Liver (tissue), 9 donors: Measurements from ENCODE around the gene TAF5. TPM values are rescaled to one million over a fixed set of nuclear protein-coding genes. Genes with fewer than 3 reads are reported as not detected.

Experiments
- DNase-seq: peaks from one replicate; pipeline ENCODE4 v3.0.0-alpha.2; 2017; ENCODE audit warnings: low spot score
- H3K27ac ChIP-seq, 2 donors: one replicate each; pipeline ENCODE4 v1.7.0; 2013; ENCODE audit warnings: inconsistent platforms in 2 of 2, low read length in 2 of 2, control low read depth in 1 of 2, low read depth in 1 of 2, mild to moderate bottlenecking in 1 of 2
- H3K27me3 ChIP-seq, 4 donors: one replicate each; pipeline versions ENCODE4 v1.6.1 to v1.7.0; 2013; ENCODE audit warnings: low read length in 3 of 4, inconsistent platforms in 1 of 4, mild to moderate bottlenecking in 1 of 4, moderate library complexity in 1 of 4; ENCODE audit not compliant: control insufficient read depth in 4 of 4, insufficient read depth in 4 of 4
- H3K36me3 ChIP-seq, 4 donors: one replicate each; pipeline versions ENCODE4 v1.6.1 to v1.7.0; 2013; ENCODE audit warnings: low read length in 3 of 4, mild to moderate bottlenecking in 3 of 4, low read depth in 1 of 4, moderate library complexity in 1 of 4; ENCODE audit not compliant: control insufficient read depth in 4 of 4, insufficient read depth in 3 of 4
- H3K4me1 ChIP-seq, 4 donors: one replicate each; pipeline versions ENCODE4 v1.6.1 to v1.7.0; 2013; ENCODE audit warnings: low read length in 3 of 4, mild to moderate bottlenecking in 3 of 4, moderate library complexity in 1 of 4; ENCODE audit not compliant: control insufficient read depth in 4 of 4, insufficient read depth in 4 of 4
- H3K4me3 ChIP-seq, 3 donors: one replicate each; pipeline versions ENCODE4 v1.6.1 to v1.7.0; 2013; ENCODE audit warnings: low read length in 3 of 3, control low read depth in 1 of 3, low read depth in 1 of 3, mild to moderate bottlenecking in 1 of 3
- H3K9ac ChIP-seq, 2 donors: one replicate each; pipeline ENCODE4 v1.7.0; 2013; ENCODE audit warnings: low read length in 2 of 2, mild to moderate bottlenecking in 2 of 2, moderate library complexity in 2 of 2, control low read depth in 1 of 2, low read depth in 1 of 2
- H3K9me3 ChIP-seq, 4 donors: one replicate each; pipeline versions ENCODE4 v1.6.1 to v1.7.0; 2013; ENCODE audit warnings: low read length in 3 of 4; ENCODE audit not compliant: control insufficient read depth in 4 of 4
- EGR1 ChIP-seq, 2 donors: IDR thresholded peaks; 2 replicates each; pipeline ENCODE4 v1.6.1; 2016 to 2018; ENCODE audit warnings: antibody characterized with exemption in 2 of 2, low read depth in 2 of 2
- FOXA1 ChIP-seq: IDR thresholded peaks from 2 replicates; pipeline ENCODE4 v1.6.1; 2016; ENCODE audit warnings: antibody characterized with exemption
- FOXA2 ChIP-seq: IDR thresholded peaks from 2 replicates; pipeline ENCODE4 v1.6.1; 2016; ENCODE audit warnings: antibody characterized with exemption
- GABPA ChIP-seq, 2 donors: IDR thresholded peaks in 1 of 2; conservative IDR thresholded peaks in 1 of 2; 2 replicates each; pipeline ENCODE4 v1.6.1; 2016; ENCODE audit warnings: antibody characterized with exemption in 2 of 2, mild to moderate bottlenecking in 1 of 2, moderate library complexity in 1 of 2
- HNF4A ChIP-seq, 2 donors: conservative IDR thresholded peaks; 2 replicates each; pipeline ENCODE4 v1.6.1; 2016; ENCODE audit warnings: antibody characterized with exemption in 2 of 2, mild to moderate bottlenecking in 2 of 2
- HNF4G ChIP-seq: IDR thresholded peaks from 2 replicates; pipeline ENCODE4 v1.6.1; 2016; ENCODE audit warnings: antibody characterized with exemption
- JUND ChIP-seq, 2 donors: IDR thresholded peaks; 2 replicates each; pipeline ENCODE4 v1.6.1; 2016; ENCODE audit warnings: antibody characterized with exemption in 2 of 2
- NR2F2 ChIP-seq: IDR thresholded peaks from 2 replicates; pipeline ENCODE4 v1.6.1; 2016; ENCODE audit warnings: antibody characterized with exemption
- RAD21 ChIP-seq, 2 donors: IDR thresholded peaks; 2 replicates each; pipeline ENCODE4 v1.6.1; 2016; ENCODE audit warnings: antibody characterized with exemption in 2 of 2, mild to moderate bottlenecking in 2 of 2
- RXRA ChIP-seq, 2 donors: IDR thresholded peaks; 2 replicates each; pipeline ENCODE4 v1.6.1; 2017 to 2018; ENCODE audit warnings: antibody characterized with exemption in 2 of 2, mild to moderate bottlenecking in 1 of 2
- SP1 ChIP-seq: IDR thresholded peaks from 2 replicates; pipeline ENCODE4 v1.6.1; 2018; ENCODE audit warnings: antibody characterized with exemption, mild to moderate bottlenecking
- TAF1 ChIP-seq: conservative IDR thresholded peaks from 2 replicates; pipeline ENCODE4 v1.6.1; 2016; ENCODE audit warnings: antibody characterized with exemption, mild to moderate bottlenecking
- YY1 ChIP-seq: IDR thresholded peaks from 2 replicates; pipeline ENCODE4 v1.6.1; 2016; ENCODE audit warnings: antibody characterized with exemption, mild to moderate bottlenecking
- WGBS: extraction: QIAGEN DNeasy Blood & Tissue Kit; methylation state at CpG from one replicate; pipeline ENCODE4 v1.1.7; 2013; 5-methylcytosine and 5-hydroxymethylcytosine counted together
- polyA plus RNA-seq, 2 donors: library from polyadenylated mRNA; stranded (reverse) in 1 of 2; unstranded in 1 of 2; fragments of 200-250 nt in 1 of 2; fragments of >200 nt in 1 of 2; fragmentation: Nextera tagmentation in 1 of 2; extraction: Ambion mirVana in 1 of 2; gene quantifications; one replicate each; pipeline versions ENCODE4 v1.2.1 to v1.2.3, GENCODE V29; 2013 to 2015
- total RNA-seq, 2 donors: library from RNA; depleted of rRNA; stranded (reverse); fragments of >200 nt; gene quantifications; one replicate each; pipeline ENCODE4 v1.2.3, GENCODE V29; 2014
- TF ChIP-seq, protein P1 (sequence below): IDR thresholded peaks from 2 replicates; pipeline ENCODE4 v1.6.1; 2016; ENCODE audit warnings: antibody characterized with exemption
- TF ChIP-seq, protein P2 (sequence below): fragments of 150-350 bp; IDR thresholded peaks from 2 replicates; pipeline ENCODE4 v1.5.1; 2017; ENCODE audit warnings: improper control_type of control experiment, low read depth, low read length; ENCODE audit not compliant: missing input control
- TF ChIP-seq, protein P3 (sequence below): IDR thresholded peaks from 2 replicates; pipeline ENCODE4 v1.6.1; 2016; ENCODE audit warnings: antibody characterized with exemption
- TF ChIP-seq, protein P4 (sequence below): IDR thresholded peaks from 2 replicates; pipeline ENCODE4 v1.6.1; 2016; ENCODE audit warnings: antibody characterized with exemption
- TF ChIP-seq, protein P5 (sequence below): IDR thresholded peaks from 2 replicates; pipeline ENCODE4 v1.6.1; 2016; ENCODE audit warnings: antibody characterized with exemption, mild to moderate bottlenecking
- donor health status: healthy.
- donor health status: healthy.
- donor health status: healthy.
- donor health status: healthy.
- donor health status: healthy.

The TAF5 gene
- total and polyA plus RNA-seq, 4 donors: 0.90 to 5.6 (median 2.6) TPM

DNA sequence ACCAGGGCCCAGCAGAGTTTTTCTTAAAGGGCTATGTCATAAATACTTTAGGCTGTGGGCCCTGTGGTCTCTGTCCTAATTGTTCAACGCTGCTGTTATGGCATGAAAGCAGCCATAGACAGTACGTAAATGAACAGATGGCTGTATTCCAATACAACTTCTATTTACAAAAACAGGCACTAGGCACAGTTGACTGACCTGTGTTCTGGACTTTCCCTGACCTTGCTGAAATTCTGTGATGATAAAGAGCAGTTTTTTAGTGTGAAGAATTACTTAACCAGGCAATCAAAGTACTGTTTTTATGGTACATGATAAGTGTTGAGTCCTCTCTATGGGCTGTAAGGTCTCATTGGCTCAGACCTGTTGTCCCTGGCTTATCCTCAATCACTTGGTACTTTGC is 45.8 kb downstream of the TAF5 start:
- TF ChIP-seq NR2F2 (peak; percentile 21), JUND (IDR thresholded peaks at IDR 0.05) (peak in 1 of 2 donors; percentile 37), YY1 (peak; percentile 70), HNF4A (conservative IDR thresholded peaks at IDR 0.05) (peak; percentile 68 to 83), RAD21 (IDR thresholded peaks at IDR 0.05) (peak in 1 of 2 donors; percentile 8), SP1 (peak; percentile 88), FOXA1 (peak; percentile 27), EGR1 (IDR thresholded peaks at IDR 0.05; ENCODE audit: low read depth in 2 of 2) (no peak), HNF4G (no peak), TAF1 (no peak), GABPA (IDR thresholded peaks at IDR 0.05 in 1 of 2, conservative IDR thresholded peaks at IDR 0.05 in 1 of 2) (peak in 1 of 2 donors; percentile 52), FOXA2 (peak; percentile 67), RXRA (IDR thresholded peaks at IDR 0.05) (peak; percentile 96)
- TF ChIP-seq, protein P1, sequence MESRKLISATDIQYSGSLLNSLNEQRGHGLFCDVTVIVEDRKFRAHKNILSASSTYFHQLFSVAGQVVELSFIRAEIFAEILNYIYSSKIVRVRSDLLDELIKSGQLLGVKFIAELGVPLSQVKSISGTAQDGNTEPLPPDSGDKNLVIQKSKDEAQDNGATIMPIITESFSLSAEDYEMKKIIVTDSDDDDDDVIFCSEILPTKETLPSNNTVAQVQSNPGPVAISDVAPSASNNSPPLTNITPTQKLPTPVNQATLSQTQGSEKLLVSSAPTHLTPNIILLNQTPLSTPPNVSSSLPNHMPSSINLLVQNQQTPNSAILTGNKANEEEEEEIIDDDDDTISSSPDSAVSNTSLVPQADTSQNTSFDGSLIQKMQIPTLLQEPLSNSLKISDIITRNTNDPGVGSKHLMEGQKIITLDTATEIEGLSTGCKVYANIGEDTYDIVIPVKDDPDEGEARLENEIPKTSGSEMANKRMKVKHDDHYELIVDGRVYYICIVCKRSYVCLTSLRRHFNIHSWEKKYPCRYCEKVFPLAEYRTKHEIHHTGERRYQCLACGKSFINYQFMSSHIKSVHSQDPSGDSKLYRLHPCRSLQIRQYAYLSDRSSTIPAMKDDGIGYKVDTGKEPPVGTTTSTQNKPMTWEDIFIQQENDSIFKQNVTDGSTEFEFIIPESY: no peak
- TF ChIP-seq, protein P2, sequence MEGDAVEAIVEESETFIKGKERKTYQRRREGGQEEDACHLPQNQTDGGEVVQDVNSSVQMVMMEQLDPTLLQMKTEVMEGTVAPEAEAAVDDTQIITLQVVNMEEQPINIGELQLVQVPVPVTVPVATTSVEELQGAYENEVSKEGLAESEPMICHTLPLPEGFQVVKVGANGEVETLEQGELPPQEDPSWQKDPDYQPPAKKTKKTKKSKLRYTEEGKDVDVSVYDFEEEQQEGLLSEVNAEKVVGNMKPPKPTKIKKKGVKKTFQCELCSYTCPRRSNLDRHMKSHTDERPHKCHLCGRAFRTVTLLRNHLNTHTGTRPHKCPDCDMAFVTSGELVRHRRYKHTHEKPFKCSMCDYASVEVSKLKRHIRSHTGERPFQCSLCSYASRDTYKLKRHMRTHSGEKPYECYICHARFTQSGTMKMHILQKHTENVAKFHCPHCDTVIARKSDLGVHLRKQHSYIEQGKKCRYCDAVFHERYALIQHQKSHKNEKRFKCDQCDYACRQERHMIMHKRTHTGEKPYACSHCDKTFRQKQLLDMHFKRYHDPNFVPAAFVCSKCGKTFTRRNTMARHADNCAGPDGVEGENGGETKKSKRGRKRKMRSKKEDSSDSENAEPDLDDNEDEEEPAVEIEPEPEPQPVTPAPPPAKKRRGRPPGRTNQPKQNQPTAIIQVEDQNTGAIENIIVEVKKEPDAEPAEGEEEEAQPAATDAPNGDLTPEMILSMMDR: no peak
- TF ChIP-seq, protein P3, sequence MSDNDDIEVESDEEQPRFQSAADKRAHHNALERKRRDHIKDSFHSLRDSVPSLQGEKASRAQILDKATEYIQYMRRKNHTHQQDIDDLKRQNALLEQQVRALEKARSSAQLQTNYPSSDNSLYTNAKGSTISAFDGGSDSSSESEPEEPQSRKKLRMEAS: peak; percentile 37
- TF ChIP-seq, protein P4, sequence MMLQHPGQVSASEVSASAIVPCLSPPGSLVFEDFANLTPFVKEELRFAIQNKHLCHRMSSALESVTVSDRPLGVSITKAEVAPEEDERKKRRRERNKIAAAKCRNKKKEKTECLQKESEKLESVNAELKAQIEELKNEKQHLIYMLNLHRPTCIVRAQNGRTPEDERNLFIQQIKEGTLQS: no peak
- TF ChIP-seq, protein P5, sequence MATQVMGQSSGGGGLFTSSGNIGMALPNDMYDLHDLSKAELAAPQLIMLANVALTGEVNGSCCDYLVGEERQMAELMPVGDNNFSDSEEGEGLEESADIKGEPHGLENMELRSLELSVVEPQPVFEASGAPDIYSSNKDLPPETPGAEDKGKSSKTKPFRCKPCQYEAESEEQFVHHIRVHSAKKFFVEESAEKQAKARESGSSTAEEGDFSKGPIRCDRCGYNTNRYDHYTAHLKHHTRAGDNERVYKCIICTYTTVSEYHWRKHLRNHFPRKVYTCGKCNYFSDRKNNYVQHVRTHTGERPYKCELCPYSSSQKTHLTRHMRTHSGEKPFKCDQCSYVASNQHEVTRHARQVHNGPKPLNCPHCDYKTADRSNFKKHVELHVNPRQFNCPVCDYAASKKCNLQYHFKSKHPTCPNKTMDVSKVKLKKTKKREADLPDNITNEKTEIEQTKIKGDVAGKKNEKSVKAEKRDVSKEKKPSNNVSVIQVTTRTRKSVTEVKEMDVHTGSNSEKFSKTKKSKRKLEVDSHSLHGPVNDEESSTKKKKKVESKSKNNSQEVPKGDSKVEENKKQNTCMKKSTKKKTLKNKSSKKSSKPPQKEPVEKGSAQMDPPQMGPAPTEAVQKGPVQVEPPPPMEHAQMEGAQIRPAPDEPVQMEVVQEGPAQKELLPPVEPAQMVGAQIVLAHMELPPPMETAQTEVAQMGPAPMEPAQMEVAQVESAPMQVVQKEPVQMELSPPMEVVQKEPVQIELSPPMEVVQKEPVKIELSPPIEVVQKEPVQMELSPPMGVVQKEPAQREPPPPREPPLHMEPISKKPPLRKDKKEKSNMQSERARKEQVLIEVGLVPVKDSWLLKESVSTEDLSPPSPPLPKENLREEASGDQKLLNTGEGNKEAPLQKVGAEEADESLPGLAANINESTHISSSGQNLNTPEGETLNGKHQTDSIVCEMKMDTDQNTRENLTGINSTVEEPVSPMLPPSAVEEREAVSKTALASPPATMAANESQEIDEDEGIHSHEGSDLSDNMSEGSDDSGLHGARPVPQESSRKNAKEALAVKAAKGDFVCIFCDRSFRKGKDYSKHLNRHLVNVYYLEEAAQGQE: peak; percentile 36
- Histone ChIP-seq H3K9me3 (no peaks in the 10 kb centered on the region), H3K4me1 (peaks cover 0 to 41% (median 38%) of the 10 kb centered on the region in 4 donors), H3K27ac (peak overlapping the region; percentile 46 to 74), H3K4me3 (no peak overlapping the region), H3K9ac (no peak overlapping the region), H3K27me3 (no peaks in the 10 kb centered on the region), H3K36me3 (peaks cover 5 to 64% (median 40%) of the 10 kb centered on the region in 4 donors)
- 39% methylated on average over 2 of the region's 2 CpGs for WGBS
- no peak for DNase-seq
